GM12864 (cell line): ENCODE data around the gene NPHP1.

Source experiments
- DNase-seq: peaks from one replicate; pipeline ENCODE4 v3.0.0-alpha.2; 2011; ENCODE audit warnings: low read depth
- H3K4me3 ChIP-seq: 2 replicates; pipeline ENCODE4 v1.5.1; 2011; ENCODE audit warnings: mild to moderate bottlenecking, low read depth, low read length, control low read depth
- TF ChIP-seq, protein P1 (sequence below): IDR thresholded peaks from 2 replicates; pipeline ENCODE4 v1.5.1; 2011; ENCODE audit warnings: low read depth, mild to moderate bottlenecking, moderate library complexity, low read length, control low read depth, inconsistent platforms; ENCODE audit errors: missing control alignments

NPHP1 gene

GRCh38 chr2:110124939-110125691, 79.7 kb downstream of the NPHP1 start:
- TF ChIP-seq, protein P1, sequence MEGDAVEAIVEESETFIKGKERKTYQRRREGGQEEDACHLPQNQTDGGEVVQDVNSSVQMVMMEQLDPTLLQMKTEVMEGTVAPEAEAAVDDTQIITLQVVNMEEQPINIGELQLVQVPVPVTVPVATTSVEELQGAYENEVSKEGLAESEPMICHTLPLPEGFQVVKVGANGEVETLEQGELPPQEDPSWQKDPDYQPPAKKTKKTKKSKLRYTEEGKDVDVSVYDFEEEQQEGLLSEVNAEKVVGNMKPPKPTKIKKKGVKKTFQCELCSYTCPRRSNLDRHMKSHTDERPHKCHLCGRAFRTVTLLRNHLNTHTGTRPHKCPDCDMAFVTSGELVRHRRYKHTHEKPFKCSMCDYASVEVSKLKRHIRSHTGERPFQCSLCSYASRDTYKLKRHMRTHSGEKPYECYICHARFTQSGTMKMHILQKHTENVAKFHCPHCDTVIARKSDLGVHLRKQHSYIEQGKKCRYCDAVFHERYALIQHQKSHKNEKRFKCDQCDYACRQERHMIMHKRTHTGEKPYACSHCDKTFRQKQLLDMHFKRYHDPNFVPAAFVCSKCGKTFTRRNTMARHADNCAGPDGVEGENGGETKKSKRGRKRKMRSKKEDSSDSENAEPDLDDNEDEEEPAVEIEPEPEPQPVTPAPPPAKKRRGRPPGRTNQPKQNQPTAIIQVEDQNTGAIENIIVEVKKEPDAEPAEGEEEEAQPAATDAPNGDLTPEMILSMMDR: no peak
- DNase-seq: no peak
- no peak overlapping the region for H3K4me3 ChIP-seq

- TF ChIP-seq, protein P1: no peak
Measured at GRCh38 chr2:110124038-110124825, 80.6 kb downstream of the NPHP1 start.

DNA sequence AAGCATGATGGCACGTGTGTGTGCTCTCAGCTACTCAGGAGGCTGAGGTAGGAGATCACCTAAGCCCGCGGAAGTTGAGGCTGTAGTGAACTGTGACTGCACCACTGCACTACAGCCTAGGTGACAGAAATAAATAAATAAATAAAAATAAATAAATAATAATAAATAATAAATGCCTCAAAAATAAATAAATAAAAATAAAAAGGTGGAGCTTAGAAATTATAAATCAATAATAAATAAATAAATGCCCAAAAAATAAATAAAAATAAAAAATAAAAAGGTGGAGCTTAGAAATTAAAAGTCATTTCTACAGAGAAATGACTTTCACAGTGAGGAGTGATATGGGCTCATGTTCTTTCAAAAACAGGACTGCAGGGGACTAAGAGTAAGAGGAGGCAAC, 83.2 kb downstream of the NPHP1 start:
- TF ChIP-seq, protein P1: no peak
- no peak overlapping the region for H3K4me3 ChIP-seq
- DNase-seq: no peak

More at GRCh38 chr2:110124038-110124825, 80.6 kb downstream of the NPHP1 start:
- H3K4me3 ChIP-seq: no peak overlapping the region
- DNase-seq: no peak

DNA sequence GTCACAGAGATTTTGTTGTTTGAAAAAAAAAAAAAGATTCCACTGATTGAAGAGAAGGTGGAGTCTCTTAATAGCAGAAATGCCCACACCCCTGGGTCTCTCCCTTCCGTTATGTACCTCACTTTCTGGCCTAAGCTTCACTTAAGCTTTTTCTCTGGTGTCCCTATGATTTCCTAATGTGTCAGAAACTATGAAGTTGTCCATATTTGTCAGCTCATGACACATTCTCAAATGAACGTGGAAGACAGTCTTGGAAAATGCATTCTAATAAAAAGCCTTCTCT, 83.8 kb downstream of the NPHP1 start:
- no peak overlapping the region for H3K4me3 ChIP-seq
- TF ChIP-seq, protein P1: no peak
- no peak for DNase-seq

- no peak overlapping the region for H3K4me3 ChIP-seq
- TF ChIP-seq, protein P1: no peak
- DNase-seq: no peak
Measured at GRCh38 chr2:110120171-110121051, 84.4 kb downstream of the NPHP1 start.

DNA sequence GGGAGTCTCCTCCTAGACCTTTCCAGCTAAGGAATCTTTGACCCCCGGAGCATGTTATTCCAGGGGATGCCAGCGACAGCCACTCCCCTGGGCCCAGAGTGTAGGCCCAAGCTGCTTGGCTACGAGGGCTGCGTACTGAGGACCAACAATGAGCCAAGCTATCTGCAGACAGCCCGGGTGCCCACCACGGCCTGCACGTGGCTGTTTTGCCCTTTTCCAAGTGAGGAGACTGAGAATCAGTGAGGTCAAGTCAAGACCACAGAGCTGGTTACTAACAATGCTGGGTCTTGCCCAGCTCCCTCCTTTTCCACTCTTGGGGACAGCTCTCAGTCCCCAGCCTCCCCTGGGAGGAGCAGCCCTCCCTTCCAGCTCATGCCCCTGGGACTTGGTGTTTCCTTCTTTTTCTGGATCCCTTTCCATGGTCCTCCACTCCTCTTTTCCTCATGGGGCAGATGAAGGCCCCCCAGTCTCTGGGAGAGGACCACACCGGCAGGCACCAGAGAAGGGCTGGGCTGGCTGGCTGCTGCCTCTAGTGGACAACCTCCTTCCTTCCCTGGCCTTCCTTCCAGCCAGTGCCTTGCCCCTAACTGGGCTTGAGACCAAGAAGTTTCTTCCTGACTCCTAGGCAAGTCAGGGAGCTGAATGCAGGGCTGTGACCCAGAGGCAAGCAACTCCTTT, 88.6 kb downstream of the NPHP1 start:
- TF ChIP-seq, protein P1: no peak
- H3K4me3 ChIP-seq: no peak overlapping the region
- DNase-seq: no peak
